Measurements from ENCODE around the gene NID1. TPM values are rescaled to one million over a fixed set of nuclear protein-coding genes. Genes with fewer than 3 reads are reported as not detected.

The NID1 gene
- polyA plus RNA-seq, 1 donor (not counting 4 experiments of a cell fraction or from before 2014, with no cell fraction given), result 1.8 TPM

DNA sequence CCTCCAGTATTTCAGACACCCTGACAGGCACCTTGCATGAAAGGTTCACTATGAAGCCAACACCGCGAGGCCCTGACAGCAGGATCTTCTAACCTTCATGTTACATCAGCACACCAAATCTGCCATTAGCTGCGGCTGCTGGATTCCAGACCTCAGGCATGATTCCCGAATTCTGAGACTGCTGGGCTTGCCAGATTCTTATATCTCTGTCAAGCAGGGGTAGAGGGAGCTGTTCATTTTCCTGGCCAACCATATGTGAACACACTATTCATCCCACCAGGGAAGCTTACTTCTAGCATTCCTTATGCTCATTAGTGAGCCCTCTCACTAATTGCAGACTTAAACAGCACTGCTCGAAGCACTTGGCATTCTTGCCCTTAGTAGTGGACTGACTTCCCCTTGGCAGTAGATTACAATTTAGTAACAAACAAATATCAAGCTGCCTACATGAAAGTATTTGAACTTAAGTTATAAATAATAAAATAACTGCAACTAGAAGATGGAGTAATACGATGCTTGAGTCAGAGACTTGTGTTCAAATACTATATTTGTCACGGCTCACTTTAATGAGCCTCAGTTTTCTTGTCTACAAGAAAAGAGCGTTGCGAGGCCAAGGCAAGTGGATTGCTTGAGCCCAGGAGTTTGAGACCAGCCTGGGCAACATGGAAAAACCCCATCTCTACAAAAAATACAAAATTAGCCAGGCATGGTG lies 43.3 kb downstream of the NID1 start:
- Histone ChIP-seq H3K4me3 (ENCODE audit: control insufficient read depth in 2 of 3, extremely low read depth in 1 of 3, insufficient read depth in 2 of 3, low read depth in 1 of 3, low read length in 3 of 3) (no peak overlapping the region), H4K20me1 (ENCODE audit: control insufficient read depth, extremely low read depth, insufficient read depth, low read length) (no peaks in the 10 kb centered on the region), H3K4me2 (ENCODE audit: control insufficient read depth, extremely low read depth, insufficient read depth, low read depth, low read length) (no peak overlapping the region), H2AFZ (ENCODE audit: control insufficient read depth, low read length) (no peak overlapping the region), H3K4me1 (ENCODE audit: control insufficient read depth, extremely low read depth, insufficient read depth, low read length) (peaks cover 6% of the 10 kb centered on the region), H3K9me3 (ENCODE audit: control insufficient read depth, low read depth, low read length) (no peaks in the 10 kb centered on the region), H3K9me1 (ENCODE audit: control insufficient read depth, extremely low read depth, insufficient read depth, low read length) (no peaks in the 10 kb centered on the region), H3K27me3 (ENCODE audit: control insufficient read depth, extremely low read depth, insufficient read depth, low read length) (no peaks in the 10 kb centered on the region), H3K36me3 (ENCODE audit: control insufficient read depth in 2 of 2, extremely low read depth in 1 of 2, insufficient read depth in 2 of 2, low read length in 2 of 2) (no peaks in the 10 kb centered on the region), H3K79me2 (ENCODE audit: control insufficient read depth, insufficient read depth, low read length) (no peaks in the 10 kb centered on the region), H3K27ac (ENCODE audit: control insufficient read depth, insufficient read depth, low read length) (no peak overlapping the region), H3K9ac (ENCODE audit: control insufficient read depth, extremely low read depth, insufficient read depth, low read length) (no peak overlapping the region)
- FAIRE-seq, result no peak
- DNase-seq (ENCODE audit: low read depth, low spot score), result no peak
- TF ChIP-seq, protein P1, sequence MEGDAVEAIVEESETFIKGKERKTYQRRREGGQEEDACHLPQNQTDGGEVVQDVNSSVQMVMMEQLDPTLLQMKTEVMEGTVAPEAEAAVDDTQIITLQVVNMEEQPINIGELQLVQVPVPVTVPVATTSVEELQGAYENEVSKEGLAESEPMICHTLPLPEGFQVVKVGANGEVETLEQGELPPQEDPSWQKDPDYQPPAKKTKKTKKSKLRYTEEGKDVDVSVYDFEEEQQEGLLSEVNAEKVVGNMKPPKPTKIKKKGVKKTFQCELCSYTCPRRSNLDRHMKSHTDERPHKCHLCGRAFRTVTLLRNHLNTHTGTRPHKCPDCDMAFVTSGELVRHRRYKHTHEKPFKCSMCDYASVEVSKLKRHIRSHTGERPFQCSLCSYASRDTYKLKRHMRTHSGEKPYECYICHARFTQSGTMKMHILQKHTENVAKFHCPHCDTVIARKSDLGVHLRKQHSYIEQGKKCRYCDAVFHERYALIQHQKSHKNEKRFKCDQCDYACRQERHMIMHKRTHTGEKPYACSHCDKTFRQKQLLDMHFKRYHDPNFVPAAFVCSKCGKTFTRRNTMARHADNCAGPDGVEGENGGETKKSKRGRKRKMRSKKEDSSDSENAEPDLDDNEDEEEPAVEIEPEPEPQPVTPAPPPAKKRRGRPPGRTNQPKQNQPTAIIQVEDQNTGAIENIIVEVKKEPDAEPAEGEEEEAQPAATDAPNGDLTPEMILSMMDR (optimal IDR thresholded peaks at IDR 0.05 in 1 of 3, IDR thresholded peaks at IDR 0.05 in 1 of 3, conservative IDR thresholded peaks at IDR 0.05 in 1 of 3; ENCODE audit: extremely low read depth in 1 of 3, insufficient read depth in 2 of 3, low read length in 3 of 3), result no peak
- TF ChIP-seq EZH2 (IDR thresholded peaks at IDR 0.05; ENCODE audit: low read length), result no peak
- dilution Hi-C loops (cut with MboI; ENCODE audit: extremely low pct_ligation_motif_present, low sequenced_read_pairs), result no loop called here

GRCh38 chr1:236020359-236021219 lies 44.3 kb downstream of the NID1 start:
- Histone ChIP-seq H3K9me3 (ENCODE audit: control insufficient read depth, low read depth, low read length) (no peaks in the 10 kb centered on the region), H3K4me3 (ENCODE audit: control insufficient read depth in 2 of 3, extremely low read depth in 1 of 3, insufficient read depth in 2 of 3, low read depth in 1 of 3, low read length in 3 of 3) (no peak overlapping the region), H3K27me3 (ENCODE audit: control insufficient read depth, extremely low read depth, insufficient read depth, low read length) (no peaks in the 10 kb centered on the region), H4K20me1 (ENCODE audit: control insufficient read depth, extremely low read depth, insufficient read depth, low read length) (no peaks in the 10 kb centered on the region), H3K4me2 (ENCODE audit: control insufficient read depth, extremely low read depth, insufficient read depth, low read depth, low read length) (no peak overlapping the region), H2AFZ (ENCODE audit: control insufficient read depth, low read length) (no peak overlapping the region), H3K9ac (ENCODE audit: control insufficient read depth, extremely low read depth, insufficient read depth, low read length) (no peak overlapping the region), H3K27ac (ENCODE audit: control insufficient read depth, insufficient read depth, low read length) (no peak overlapping the region), H3K79me2 (ENCODE audit: control insufficient read depth, insufficient read depth, low read length) (no peaks in the 10 kb centered on the region), H3K36me3 (ENCODE audit: control insufficient read depth in 2 of 2, extremely low read depth in 1 of 2, insufficient read depth in 2 of 2, low read length in 2 of 2) (no peaks in the 10 kb centered on the region), H3K9me1 (ENCODE audit: control insufficient read depth, extremely low read depth, insufficient read depth, low read length) (no peaks in the 10 kb centered on the region), H3K4me1 (ENCODE audit: control insufficient read depth, extremely low read depth, insufficient read depth, low read length) (peaks cover 12% of the 10 kb centered on the region)
- FAIRE-seq (no peak), DNase-seq (ENCODE audit: low read depth, low spot score) (no peak)
- no peak for TF ChIP-seq EZH2 (IDR thresholded peaks at IDR 0.05; ENCODE audit: low read length)
- TF ChIP-seq, protein P1 (optimal IDR thresholded peaks at IDR 0.05 in 1 of 3, IDR thresholded peaks at IDR 0.05 in 1 of 3, conservative IDR thresholded peaks at IDR 0.05 in 1 of 3; ENCODE audit: extremely low read depth in 1 of 3, insufficient read depth in 2 of 3, low read length in 3 of 3), result no peak
- dilution Hi-C loops (cut with MboI; ENCODE audit: extremely low pct_ligation_motif_present, low sequenced_read_pairs), result no loop called here

All from keratinocyte (primary cell).